ENCODE measurements around the gene SLA2.

DNA sequence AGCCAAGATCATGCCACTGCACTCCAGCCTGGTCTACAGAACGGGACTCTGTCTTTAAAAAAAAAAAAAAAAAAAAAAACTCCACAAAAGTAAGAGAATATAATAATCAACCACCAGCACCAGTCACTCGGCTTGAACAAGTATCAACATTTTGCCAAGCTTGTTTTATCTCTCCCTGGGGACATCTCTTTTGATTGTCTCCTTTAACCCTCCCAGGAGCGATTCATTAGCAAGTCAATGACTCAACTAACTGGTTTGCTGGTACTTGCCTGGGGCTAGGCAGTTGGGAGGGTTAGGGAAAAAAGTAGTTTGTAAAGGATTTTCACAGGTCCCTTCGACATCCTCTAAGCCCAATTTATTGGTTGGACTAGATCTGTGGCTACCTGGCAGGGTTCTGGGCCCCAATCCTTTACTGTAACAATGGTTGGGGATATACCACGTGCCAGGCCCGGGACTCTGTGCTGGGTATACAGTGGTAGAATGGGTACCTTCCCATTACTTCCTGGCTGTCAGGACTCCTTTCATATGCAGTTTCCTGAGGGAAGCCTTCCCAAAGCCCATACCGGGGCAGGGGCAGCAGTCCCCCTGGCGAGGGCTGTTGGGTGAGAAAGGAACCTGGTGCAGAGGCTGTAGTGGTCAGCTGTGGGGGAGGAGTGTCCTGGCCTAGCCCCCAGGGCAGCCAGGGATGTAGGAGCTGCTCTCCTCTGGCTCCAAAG is 60.4 kb downstream of the SLA2 start:
- TF ChIP-seq, protein P1, sequence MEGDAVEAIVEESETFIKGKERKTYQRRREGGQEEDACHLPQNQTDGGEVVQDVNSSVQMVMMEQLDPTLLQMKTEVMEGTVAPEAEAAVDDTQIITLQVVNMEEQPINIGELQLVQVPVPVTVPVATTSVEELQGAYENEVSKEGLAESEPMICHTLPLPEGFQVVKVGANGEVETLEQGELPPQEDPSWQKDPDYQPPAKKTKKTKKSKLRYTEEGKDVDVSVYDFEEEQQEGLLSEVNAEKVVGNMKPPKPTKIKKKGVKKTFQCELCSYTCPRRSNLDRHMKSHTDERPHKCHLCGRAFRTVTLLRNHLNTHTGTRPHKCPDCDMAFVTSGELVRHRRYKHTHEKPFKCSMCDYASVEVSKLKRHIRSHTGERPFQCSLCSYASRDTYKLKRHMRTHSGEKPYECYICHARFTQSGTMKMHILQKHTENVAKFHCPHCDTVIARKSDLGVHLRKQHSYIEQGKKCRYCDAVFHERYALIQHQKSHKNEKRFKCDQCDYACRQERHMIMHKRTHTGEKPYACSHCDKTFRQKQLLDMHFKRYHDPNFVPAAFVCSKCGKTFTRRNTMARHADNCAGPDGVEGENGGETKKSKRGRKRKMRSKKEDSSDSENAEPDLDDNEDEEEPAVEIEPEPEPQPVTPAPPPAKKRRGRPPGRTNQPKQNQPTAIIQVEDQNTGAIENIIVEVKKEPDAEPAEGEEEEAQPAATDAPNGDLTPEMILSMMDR (conservative IDR thresholded peaks at IDR 0.05; ENCODE audit: low read depth, low read length), result no peak
- TF ChIP-seq EZH2 (IDR thresholded peaks at IDR 0.05; ENCODE audit: borderline replicate concordance, low read depth, low read length, poor library complexity, severe bottlenecking), result no peak

All from A673 (cell line).